ENCODE measurements around the gene CIRBP. TPM values are rescaled to one million over a fixed set of nuclear protein-coding genes. Genes with fewer than 3 reads are reported as not detected.
"Not testable (repeated sequence)": the region's sequence is repeated elsewhere in the genome, so short reads cannot be mapped to it uniquely, and the experiment has no call there.

Gene CIRBP
- polyA plus RNA-seq, 1 donor from 2014 or later = 377 TPM

DNA sequence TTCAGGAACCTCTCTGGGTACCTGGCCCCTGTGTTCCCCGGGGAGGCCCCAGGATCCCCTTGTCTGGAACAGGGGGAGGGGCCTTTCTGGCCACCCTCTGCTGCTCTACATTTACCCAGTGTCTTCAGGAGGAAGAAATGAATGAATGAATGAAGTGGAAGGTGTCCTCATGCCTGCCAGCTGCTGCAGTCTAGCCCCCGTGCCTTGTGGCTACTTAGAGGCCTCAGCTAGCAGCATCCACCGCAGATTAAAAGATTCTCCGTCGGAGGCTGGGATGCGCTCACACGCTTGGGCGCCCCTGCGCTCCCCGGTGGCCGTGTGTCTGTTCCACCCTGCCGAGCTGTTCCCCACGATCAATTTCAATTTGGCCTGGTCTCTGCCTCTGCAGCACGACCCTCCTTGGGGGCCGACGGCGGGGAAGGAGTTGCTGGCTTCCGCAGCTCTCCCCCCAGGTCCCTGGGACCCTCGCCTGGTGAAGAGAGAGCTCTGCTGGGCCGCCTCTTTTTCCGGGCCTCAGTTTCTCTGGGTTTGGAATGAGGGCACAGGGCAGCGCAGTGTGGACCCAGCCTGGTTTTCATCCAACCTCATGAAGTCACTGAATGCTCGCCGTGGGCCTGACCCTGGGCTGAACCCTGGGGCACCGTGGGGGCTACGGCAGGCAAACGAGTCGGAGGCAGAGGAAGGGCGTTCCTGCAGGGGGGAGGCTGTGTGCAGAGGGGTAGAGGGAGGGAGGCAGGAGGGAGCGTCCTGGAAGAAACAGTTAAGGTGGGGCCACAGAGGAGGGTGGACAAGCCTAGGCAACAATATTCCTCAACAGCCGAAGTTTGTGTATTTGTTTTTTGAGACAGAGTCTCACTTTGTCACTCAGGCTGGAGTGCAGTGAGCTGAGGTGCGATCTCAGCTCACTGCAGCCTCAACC lies 44.8 kb downstream of the CIRBP start:
- Mint-ChIP-seq H3K4me3 (no peak overlapping the region), H3K36me3 (no peaks in the 10 kb centered on the region), H3K27me3 (peaks cover 29% of the 10 kb centered on the region), H3K4me1 (no peaks in the 10 kb centered on the region), H3K9me3 (no peaks in the 10 kb centered on the region), H3K27ac (no peak overlapping the region)

DNA sequence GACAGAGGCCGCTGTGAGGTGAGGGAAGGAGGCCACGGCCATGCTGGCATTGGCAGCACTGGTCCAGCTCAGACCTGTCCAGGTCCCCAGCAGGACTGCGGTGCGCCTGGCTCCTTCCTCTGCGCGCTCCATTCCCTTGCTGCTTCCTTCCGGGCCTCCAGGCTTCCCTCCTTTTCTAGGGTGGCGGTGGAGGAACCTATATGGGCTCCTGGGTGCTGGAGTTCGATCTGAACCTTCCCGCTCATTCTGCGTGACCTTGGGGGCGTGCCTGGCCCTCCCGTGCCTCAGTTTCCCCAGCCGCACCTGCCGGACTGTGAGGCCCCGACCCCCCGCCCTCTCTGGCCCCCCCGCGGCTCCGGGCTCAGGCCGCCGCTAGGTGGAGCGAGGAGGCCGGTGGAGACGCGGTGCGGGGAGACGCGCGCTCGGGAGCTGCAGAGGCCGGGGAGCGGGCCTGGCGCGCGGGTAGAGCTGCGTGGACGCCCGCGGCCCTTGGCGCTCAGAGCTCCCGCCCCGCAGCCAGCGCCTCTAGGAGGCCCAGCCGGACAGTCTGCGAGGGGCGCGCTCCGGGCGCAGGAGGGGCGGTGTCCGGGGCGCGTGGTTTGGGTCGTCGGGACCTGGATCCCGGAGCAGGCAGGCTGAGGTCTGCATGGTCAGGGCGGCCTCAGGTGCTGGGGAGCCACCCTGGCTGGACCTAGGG lies 46.5 kb downstream of the CIRBP start:
- peak overlapping the region in 1 of 4 donors; percentile 28 for H3K4me3 Mint-ChIP-seq
- H3K27ac Mint-ChIP-seq = no peak overlapping the region
- H3K27me3 Mint-ChIP-seq = peaks cover 32% of the 10 kb centered on the region
- H3K36me3 Mint-ChIP-seq = no peaks in the 10 kb centered on the region
- H3K4me1 Mint-ChIP-seq = no peaks in the 10 kb centered on the region
- no peaks in the 10 kb centered on the region for H3K9me3 Mint-ChIP-seq

DNA sequence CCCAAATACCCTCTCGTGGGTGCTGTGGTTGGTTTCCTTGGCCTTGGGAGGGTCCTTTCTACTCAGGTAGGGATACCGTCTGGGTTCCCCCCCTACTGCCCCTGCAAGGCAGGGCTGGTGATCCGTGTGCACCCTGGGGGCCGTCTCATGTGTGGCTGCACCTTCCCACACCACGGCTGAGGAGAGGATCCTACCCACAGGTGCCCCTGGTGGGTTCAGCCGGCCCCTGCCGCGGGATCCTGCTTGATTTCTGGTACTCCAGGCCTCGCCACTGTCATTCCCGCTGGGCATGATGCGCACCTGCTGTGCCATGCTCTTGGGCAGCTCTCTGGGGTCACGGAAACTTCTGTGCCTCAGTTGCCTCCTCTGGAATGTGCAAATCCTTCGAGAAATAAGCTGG lies 47.3 kb downstream of the CIRBP start:
- Mint-ChIP-seq H3K4me1 (no peaks in the 10 kb centered on the region), H3K27me3 (peaks cover 35% of the 10 kb centered on the region), H3K4me3 (no peak overlapping the region), H3K36me3 (no peaks in the 10 kb centered on the region), H3K9me3 (no peaks in the 10 kb centered on the region), H3K27ac (no peak overlapping the region)

DNA sequence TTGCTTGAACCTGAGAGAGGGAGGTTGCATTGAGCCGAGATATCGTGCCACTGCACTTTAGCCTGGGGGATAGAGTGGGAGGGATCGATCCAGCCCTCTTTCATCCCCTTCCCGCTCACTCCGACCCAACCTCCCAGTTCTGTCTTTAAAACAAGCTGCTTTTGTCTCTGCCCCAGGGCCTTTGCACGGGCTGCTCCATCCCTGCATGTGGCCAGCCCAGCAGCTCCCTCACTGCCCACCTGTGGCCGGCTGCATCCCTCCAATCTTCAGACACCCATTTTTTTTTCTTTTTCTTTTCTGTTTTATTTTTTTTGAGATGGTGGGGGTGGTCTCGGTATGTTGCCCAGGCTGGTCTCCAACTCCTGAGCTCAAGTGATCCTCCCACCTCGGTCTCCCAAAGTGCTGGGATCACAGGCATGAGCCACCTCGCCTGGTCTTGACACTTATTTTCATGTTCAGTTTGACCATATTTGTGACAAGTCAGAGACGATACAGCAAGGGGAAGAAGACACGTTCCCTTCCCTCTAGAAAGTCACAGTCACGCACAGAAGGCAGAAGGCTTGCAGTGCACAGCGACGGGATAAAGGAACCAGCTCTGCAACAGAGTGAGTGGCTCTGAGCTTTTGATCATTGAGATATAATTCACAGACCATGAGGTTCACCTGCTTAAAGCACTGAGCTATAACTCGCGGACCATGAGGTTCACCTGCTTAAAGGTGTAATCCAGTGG lies 48.3 kb downstream of the CIRBP start:
- no peaks in the 10 kb centered on the region for H3K36me3 Mint-ChIP-seq
- no peaks in the 10 kb centered on the region for H3K4me1 Mint-ChIP-seq
- no peaks in the 10 kb centered on the region for H3K9me3 Mint-ChIP-seq
- H3K27me3 Mint-ChIP-seq = peaks cover 36% of the 10 kb centered on the region
- H3K4me3 Mint-ChIP-seq = no peak overlapping the region
- H3K27ac Mint-ChIP-seq = peak overlapping the region in 1 of 3 donors; percentile 28

DNA sequence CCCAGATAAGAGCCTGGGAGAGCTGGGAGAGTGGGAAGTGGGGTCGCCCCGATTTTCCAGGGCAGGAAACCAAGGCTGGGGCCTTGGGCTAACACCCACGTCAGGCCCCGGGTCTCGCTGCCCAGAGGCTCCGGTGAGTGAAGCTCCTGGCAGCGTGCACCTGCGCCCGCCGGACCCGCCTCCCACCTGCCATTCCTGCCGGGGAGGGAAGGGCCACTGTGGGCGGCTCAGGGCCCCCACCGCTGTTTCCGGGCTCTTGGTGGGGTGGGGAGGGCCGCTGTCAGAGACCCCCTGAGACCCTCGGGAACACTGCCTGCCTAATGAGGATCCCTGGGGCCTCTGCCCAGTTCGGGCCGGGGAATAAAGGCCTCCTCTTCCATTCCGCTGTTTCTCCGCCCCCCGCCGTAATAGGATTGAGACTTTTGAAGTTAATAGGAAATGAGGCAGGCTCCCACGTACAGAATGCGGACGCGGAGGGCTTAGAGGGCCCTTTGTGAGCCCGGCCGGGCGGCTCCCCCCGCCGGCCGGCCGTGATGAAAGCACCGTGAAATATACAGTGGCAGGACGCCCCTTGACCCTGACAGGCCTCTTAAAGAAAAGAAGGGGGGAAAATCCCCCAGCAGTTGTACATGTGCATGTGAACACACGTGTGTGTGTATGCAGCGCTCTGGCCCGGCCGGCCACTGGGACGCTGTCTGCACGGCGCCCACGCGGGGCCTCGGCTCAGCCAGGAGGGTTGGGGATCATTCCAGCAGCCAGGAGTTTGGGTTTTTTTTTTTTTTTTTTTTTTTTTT lies 49.7 kb downstream of the CIRBP start:
- no peaks in the 10 kb centered on the region for H3K36me3 Mint-ChIP-seq
- no peak overlapping the region for H3K4me3 Mint-ChIP-seq
- H3K4me1 Mint-ChIP-seq = no peaks in the 10 kb centered on the region
- no peaks in the 10 kb centered on the region for H3K9me3 Mint-ChIP-seq
- H3K27me3 Mint-ChIP-seq = peaks cover 37% of the 10 kb centered on the region
- no peak overlapping the region for H3K27ac Mint-ChIP-seq

DNA sequence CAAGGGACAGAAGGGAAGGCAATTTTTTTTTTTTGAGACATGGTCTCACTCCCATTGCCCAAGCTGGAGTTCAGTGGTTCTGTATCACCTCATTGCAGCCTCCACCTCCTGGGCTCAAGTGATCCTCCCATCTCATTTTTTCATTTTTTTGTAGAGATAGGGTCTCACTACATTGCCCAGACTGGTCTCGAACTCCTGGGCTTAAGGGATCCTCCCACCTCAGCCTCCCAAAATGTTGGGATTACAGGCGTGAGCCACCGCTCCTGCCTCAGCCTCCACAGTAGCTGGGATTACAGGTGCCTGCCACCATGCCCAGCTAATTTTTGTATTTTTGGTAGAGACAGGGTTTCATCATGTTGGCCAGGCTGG lies 51.1 kb downstream of the CIRBP start:
- peaks cover 38% of the 10 kb centered on the region for H3K27me3 Mint-ChIP-seq
- H3K4me3 Mint-ChIP-seq, H3K4me1 Mint-ChIP-seq, H3K36me3 Mint-ChIP-seq, H3K27ac Mint-ChIP-seq, H3K9me3 Mint-ChIP-seq: not testable (repeated sequence)

DNA sequence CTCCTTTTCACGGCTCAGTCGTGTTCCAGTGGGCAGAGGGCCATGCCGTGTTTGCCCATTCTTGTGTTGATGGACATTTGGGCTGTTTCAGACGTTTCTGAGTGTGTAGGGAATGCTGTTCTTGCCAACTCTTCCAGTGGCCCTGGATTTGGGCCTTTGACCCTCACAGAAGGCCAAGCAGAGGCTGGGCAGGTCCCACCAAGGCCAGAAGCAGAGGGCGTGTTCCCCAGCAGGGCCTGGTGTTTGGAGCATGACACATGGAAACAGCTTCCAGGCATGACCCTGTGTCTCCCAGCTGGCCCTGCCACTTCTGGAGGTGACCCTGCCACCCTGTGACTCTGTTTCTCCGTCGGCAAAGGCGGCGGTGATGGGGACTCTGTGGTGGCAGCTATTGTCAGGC lies 52.4 kb downstream of the CIRBP start:
- no peaks in the 10 kb centered on the region for H3K36me3 Mint-ChIP-seq
- H3K27ac Mint-ChIP-seq = peak overlapping the region in 1 of 3 donors; percentile 66
- H3K4me3 Mint-ChIP-seq = no peak overlapping the region
- H3K27me3 Mint-ChIP-seq = peaks cover 39% of the 10 kb centered on the region
- H3K9me3 Mint-ChIP-seq = no peaks in the 10 kb centered on the region
- H3K4me1 Mint-ChIP-seq = peaks cover 0 to 5% (median 0%) of the 10 kb centered on the region in 3 donors

DNA sequence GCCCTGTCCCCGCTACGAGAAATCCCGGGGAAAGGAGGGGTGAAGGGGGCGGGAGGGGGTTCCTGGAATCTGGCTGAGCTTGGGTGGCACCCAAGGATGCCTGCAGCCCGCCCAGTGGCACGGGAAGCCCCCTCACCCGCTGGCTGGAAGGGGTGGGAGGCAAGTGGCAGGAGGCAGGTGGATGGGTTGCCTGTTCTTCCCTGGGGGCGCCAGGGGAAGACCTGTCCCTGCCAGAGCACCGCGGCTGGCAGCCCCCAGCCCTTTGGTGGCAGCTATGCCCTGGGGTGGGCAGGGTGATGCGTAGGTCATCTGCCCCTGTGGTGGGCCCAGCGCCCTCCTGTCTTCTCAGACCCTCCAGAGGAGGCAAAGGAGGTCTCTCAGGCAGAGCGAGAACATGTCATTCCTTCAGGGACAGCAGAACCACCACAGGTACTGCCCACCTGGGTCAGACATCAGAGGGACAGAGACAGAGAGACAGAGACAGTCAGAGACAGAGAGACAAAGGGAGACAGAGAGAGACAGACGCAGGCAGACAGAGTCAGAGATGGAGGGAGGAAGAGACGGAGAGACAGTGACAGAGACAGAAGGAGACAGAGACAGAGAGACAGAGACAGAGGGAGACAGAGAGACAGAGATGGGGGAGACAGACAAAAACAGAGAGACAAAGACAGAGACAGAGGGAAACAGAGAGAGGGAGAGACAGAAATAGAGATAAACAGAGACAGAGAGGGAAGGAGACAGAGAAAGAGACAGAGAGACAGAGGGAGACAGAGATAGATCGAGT lies 53.3 kb downstream of the CIRBP start:
- peak overlapping the region in 1 of 4 donors; percentile 43 for H3K4me3 Mint-ChIP-seq
- H3K27ac Mint-ChIP-seq = no peak overlapping the region
- H3K9me3 Mint-ChIP-seq = no peaks in the 10 kb centered on the region
- H3K4me1 Mint-ChIP-seq = peaks cover 0 to 7% (median 0%) of the 10 kb centered on the region in 3 donors
- H3K36me3 Mint-ChIP-seq = no peaks in the 10 kb centered on the region
- H3K27me3 Mint-ChIP-seq = peaks cover 32% of the 10 kb centered on the region

DNA sequence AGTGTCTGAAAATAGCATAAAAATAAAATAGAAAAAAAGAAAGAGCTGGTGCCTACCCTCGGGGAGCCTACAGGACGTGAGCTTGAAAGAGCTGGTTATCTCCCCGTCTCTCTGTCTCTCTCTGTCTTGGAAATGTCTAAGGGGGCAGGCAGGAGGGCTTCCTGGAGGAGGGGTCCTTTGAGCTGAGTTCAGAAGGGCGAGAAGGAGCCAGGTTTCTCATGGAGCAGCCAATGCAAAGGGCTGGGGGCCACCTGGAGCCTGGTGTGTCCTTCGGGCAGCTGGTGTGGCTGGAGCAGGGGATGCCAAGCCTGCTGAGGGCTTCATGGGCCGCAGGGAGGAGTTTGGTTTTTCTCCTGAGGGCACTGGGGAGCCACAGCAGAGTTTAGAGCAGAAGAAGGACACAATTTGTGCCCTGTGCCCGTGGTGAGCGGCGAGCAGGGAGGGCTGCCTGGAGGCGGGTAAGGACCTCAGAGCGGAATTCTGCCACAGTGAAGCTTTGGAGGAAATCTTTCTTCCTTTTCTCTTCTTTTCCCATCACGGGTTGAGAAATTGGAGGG lies 55.2 kb downstream of the CIRBP start:
- Mint-ChIP-seq H3K4me3 (peak overlapping the region in 2 of 4 donors; percentile 37 to 84), H3K9me3 (no peaks in the 10 kb centered on the region), H3K4me1 (peaks cover 0 to 8% (median 0%) of the 10 kb centered on the region in 3 donors), H3K36me3 (peaks cover 1% of the 10 kb centered on the region), H3K27ac (no peak overlapping the region), H3K27me3 (peaks cover 28% of the 10 kb centered on the region)

Other genes starting within 250 kb of the CIRBP start
- gene TMEM259, start 248.2 kb upstream of the CIRBP start, polyA plus RNA-seq = 82.6 TPM
- gene RNU6-2, start 247.8 kb upstream of the CIRBP start, polyA plus RNA-seq = not detected
- gene CNN2, start 242.7 kb upstream of the CIRBP start, polyA plus RNA-seq = 596 TPM
- 21.4 TPM for gene ABCA7, start 229.2 kb upstream of the CIRBP start, polyA plus RNA-seq
- gene ARHGAP45, start 202.2 kb upstream of the CIRBP start, polyA plus RNA-seq = 391 TPM
- gene POLR2E, start 174.0 kb upstream of the CIRBP start, polyA plus RNA-seq = 237 TPM
- gene GPX4, start 165.3 kb upstream of the CIRBP start, polyA plus RNA-seq = 460 TPM
- gene SBNO2, start 95.1 kb upstream of the CIRBP start, polyA plus RNA-seq = 2.1 TPM
- gene STK11, start 63.6 kb upstream of the CIRBP start, polyA plus RNA-seq = 14.9 TPM
- gene CBARP, start 31.3 kb upstream of the CIRBP start, polyA plus RNA-seq = not detected
- gene ATP5F1D, start 27.6 kb upstream of the CIRBP start, polyA plus RNA-seq = 339 TPM
- 4.8 TPM for gene MIDN, start 20.7 kb upstream of the CIRBP start, polyA plus RNA-seq
- gene FAM174C, start 6.2 kb downstream of the CIRBP start, polyA plus RNA-seq = 115 TPM
- not detected for gene EFNA2, start 16.5 kb downstream of the CIRBP start, polyA plus RNA-seq
- 233 TPM for gene NDUFS7, start 114.6 kb downstream of the CIRBP start, polyA plus RNA-seq
- 14.3 TPM for gene GAMT, start 132.2 kb downstream of the CIRBP start, polyA plus RNA-seq
- gene DAZAP1, start 138.3 kb downstream of the CIRBP start, polyA plus RNA-seq = 7.2 TPM
- gene RPS15, start 169.1 kb downstream of the CIRBP start, polyA plus RNA-seq = 3,226 TPM
- gene APC2, start 180.8 kb downstream of the CIRBP start, polyA plus RNA-seq = 0.16 TPM
- 51.1 TPM for gene C19orf25, start 209.9 kb downstream of the CIRBP start, polyA plus RNA-seq
- gene PCSK4, start 221.0 kb downstream of the CIRBP start, polyA plus RNA-seq = not detected
- gene REEP6, start 221.8 kb downstream of the CIRBP start, polyA plus RNA-seq = 0.24 TPM
- gene ADAMTSL5, start 243.7 kb downstream of the CIRBP start, polyA plus RNA-seq = 0.21 TPM

Measured in IgD-negative memory B cell (primary cell).